ENCODE data around the gene NCOA5.

DNA sequence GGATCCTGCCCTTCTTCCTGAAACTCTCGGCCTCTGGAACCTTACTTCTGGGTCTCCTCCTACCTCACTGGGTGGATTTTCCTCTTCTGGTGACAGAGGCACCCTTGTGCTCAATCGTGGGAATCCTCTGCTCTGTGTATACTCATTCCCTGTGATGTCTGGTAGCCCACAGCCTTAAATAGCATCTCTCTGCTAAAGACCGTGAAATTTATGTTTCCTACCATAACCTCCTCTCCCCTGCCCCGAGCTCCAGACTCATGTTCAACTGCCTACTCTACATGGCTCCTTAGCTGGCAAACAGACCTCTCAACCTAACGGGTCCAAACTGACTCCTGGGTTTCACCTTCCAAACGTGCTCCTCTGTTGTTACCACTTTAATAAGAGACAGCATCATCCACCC is 71.2 kb downstream of the NCOA5 start:
- TF ChIP-seq ESRRA (IDR thresholded peaks at IDR 0.05; ENCODE audit: low read length) = no peak
- TF ChIP-seq, protein P1, sequence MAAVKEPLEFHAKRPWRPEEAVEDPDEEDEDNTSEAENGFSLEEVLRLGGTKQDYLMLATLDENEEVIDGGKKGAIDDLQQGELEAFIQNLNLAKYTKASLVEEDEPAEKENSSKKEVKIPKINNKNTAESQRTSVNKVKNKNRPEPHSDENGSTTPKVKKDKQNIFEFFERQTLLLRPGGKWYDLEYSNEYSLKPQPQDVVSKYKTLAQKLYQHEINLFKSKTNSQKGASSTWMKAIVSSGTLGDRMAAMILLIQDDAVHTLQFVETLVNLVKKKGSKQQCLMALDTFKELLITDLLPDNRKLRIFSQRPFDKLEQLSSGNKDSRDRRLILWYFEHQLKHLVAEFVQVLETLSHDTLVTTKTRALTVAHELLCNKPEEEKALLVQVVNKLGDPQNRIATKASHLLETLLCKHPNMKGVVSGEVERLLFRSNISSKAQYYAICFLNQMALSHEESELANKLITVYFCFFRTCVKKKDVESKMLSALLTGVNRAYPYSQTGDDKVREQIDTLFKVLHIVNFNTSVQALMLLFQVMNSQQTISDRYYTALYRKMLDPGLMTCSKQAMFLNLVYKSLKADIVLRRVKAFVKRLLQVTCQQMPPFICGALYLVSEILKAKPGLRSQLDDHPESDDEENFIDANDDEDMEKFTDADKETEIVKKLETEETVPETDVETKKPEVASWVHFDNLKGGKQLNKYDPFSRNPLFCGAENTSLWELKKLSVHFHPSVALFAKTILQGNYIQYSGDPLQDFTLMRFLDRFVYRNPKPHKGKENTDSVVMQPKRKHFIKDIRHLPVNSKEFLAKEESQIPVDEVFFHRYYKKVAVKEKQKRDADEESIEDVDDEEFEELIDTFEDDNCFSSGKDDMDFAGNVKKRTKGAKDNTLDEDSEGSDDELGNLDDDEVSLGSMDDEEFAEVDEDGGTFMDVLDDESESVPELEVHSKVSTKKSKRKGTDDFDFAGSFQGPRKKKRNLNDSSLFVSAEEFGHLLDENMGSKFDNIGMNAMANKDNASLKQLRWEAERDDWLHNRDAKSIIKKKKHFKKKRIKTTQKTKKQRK (IDR thresholded peaks at IDR 0.05; ENCODE audit: low read depth, low read length) = no peak
- TF ChIP-seq FOS (IDR thresholded peaks at IDR 0.05; ENCODE audit: borderline replicate concordance, extremely low read depth, insufficient read length) = no peak
- no peak for TF ChIP-seq ZNF384 (IDR thresholded peaks at IDR 0.05; ENCODE audit: borderline replicate concordance, low read depth, low read length)
- no peak for TF ChIP-seq ASH2L (IDR thresholded peaks at IDR 0.05; ENCODE audit: borderline replicate concordance, low read depth)
- no peak for TF ChIP-seq CTCF (IDR thresholded peaks at IDR 0.05 in 2 of 3, conservative IDR thresholded peaks at IDR 0.05 in 1 of 3; ENCODE audit: control insufficient read depth in 2 of 3, extremely low read depth in 1 of 3, insufficient read depth in 1 of 3, low read depth in 3 of 3, low read length in 3 of 3)
- TF ChIP-seq CREM (IDR thresholded peaks at IDR 0.05; ENCODE audit: low read depth) = no peak
- no peak for TF ChIP-seq TBL1XR1 (IDR thresholded peaks at IDR 0.05; ENCODE audit: low read depth, low read length)
- TF ChIP-seq PRDM15 (CRISPR knock-in tag; IDR thresholded peaks at IDR 0.05) = no peak
- no peak for TF ChIP-seq POLR2A (IDR thresholded peaks at IDR 0.05; ENCODE audit: low read depth, low read length)
- no peak for TF ChIP-seq BACH1 (IDR thresholded peaks at IDR 0.05; ENCODE audit: borderline replicate concordance)
- TF ChIP-seq CBFB (IDR thresholded peaks at IDR 0.05; ENCODE audit: low read depth) = no peak
- TF ChIP-seq CBX5 (IDR thresholded peaks at IDR 0.05; ENCODE audit: low read depth) = no peak

Data from GM12878 (cell line).